AG04450 (cell line): ENCODE data around the gene TOP3B. TPM values are rescaled to one million over a fixed set of nuclear protein-coding genes. Genes with fewer than 3 reads are reported as not detected.

ENCODE experiments used
- CTCF ChIA-PET: fragments of 300-600, 350-600 bp; formaldehyde crosslinking; extraction: SDS; loops from one replicate; lab custom pipeline; 2022; ENCODE audit warnings: antibody characterized with exemption, inconsistent platforms; lab: Charles Lee
- POLR2A ChIA-PET: fragments of 350-600 bp; formaldehyde crosslinking; extraction: SDS; loops from one replicate; lab custom pipeline; 2021; ENCODE audit warnings: antibody characterized with exemption, inconsistent platforms; lab: Yijun Ruan, JAX
- DNase-seq: peaks from one replicate; pipeline ENCODE4 v3.0.0-alpha.2; 2011; ENCODE audit warnings: low read depth, low spot score
- H3K27ac ChIP-seq: one replicate; pipeline ENCODE4 v1.5.1; 2012; ENCODE audit warnings: low read depth, low read length, control low read depth
- H3K27me3 ChIP-seq: one replicate; pipeline ENCODE4 v1.6.0; 2012; ENCODE audit warnings: low read length; ENCODE audit not compliant: control insufficient read depth, insufficient read depth
- H3K4me3 ChIP-seq: 2 replicates; pipeline ENCODE4 v1.5.1; 2011; ENCODE audit warnings: mild to moderate bottlenecking, low read depth, low read length, control low read depth
- H3K9me3 ChIP-seq: 2 replicates; pipeline ENCODE4 v1.5.1; 2012; ENCODE audit warnings: low read length; ENCODE audit not compliant: control insufficient read depth, insufficient read depth
- CTCF ChIP-seq: IDR thresholded peaks from 2 replicates; pipeline ENCODE4 v1.5.1; 2011; ENCODE audit warnings: low read depth, low read length, control low read depth, inconsistent platforms
- polyA plus RNA-seq: library from polyadenylated mRNA; depleted of rRNA; stranded (reverse); fragments of >200 nt; gene quantifications from 2 replicates; pipeline ENCODE4 v1.2.3, GENCODE V29; 2011

The TOP3B gene
- polyA plus RNA-seq, 1 experiment: 10.3 TPM

GRCh38 chr22:21968452-21969129, 14.0 kb downstream of the TOP3B start:
- H3K27me3 ChIP-seq: no peaks in the 10 kb centered on the region
- no peak for TF ChIP-seq CTCF
- H3K27ac ChIP-seq: no peak overlapping the region
- DNase-seq: no peak
- CTCF ChIA-PET: interaction anchor here (0.6 to 1.5 kb wide), 2 partner anchors 14 to 18 kb away, joined by 3 to 4 read pairs; partner anchors contain the start of gene TOP3B
- H3K9me3 ChIP-seq: no peaks in the 10 kb centered on the region; the same call in 1 of the 2 replicates
- POLR2A ChIA-PET: no interaction called here
- no peak overlapping the region for H3K4me3 ChIP-seq

- H3K27me3 ChIP-seq: no peaks in the 10 kb centered on the region
- H3K4me3 ChIP-seq: no peak overlapping the region
- DNase-seq: no peak
- no peak overlapping the region for H3K27ac ChIP-seq
- ChIA-PET CTCF (interaction anchor here (1.5 kb wide), 1 partner anchor 15 kb away, joined by 3 read pairs; the partner anchor contains the start of gene TOP3B), POLR2A (no interaction called here)
- no peak for TF ChIP-seq CTCF
- H3K9me3 ChIP-seq: no peaks in the 10 kb centered on the region; the same call in 1 of the 2 replicates
Measured at GRCh38 chr22:21967693-21968271, 14.8 kb downstream of the TOP3B start.

GRCh38 chr22:21966643-21967516, 15.7 kb downstream of the TOP3B start:
- no peaks in the 10 kb centered on the region; the same call in 1 of the 2 replicates for H3K9me3 ChIP-seq
- H3K4me3 ChIP-seq: no peak overlapping the region
- no peak overlapping the region for H3K27ac ChIP-seq
- DNase-seq: no peak
- ChIA-PET POLR2A (no interaction called here), CTCF (no interaction called here)
- H3K27me3 ChIP-seq: no peaks in the 10 kb centered on the region
- no peak for TF ChIP-seq CTCF

GRCh38 chr22:21965762-21966288, 16.8 kb downstream of the TOP3B start:
- Histone ChIP-seq H3K27me3 (no peaks in the 10 kb centered on the region), H3K9me3 (no peaks in the 10 kb centered on the region; the same call in 1 of the 2 replicates), H3K4me3 (no peak overlapping the region), H3K27ac (no peak overlapping the region)
- no peak for TF ChIP-seq CTCF
- ChIA-PET CTCF (interaction anchor here (0.9 kb wide), 1 partner anchor 13 kb away, joined by 3 read pairs; the partner anchor contains the start of gene PPM1F), POLR2A (interaction anchor here (0.6 kb wide), 1 partner anchor 52 kb away, joined by 6 read pairs; no protein-coding TSS in a partner anchor)
- no peak for DNase-seq
